HepG2 (cell line): ENCODE results near the gene SDK1. TPM values are rescaled to one million over a fixed set of nuclear protein-coding genes. Genes with fewer than 3 reads are reported as not detected.

Experiments
- ATAC-seq: fragments of 200-7000 bp; cut with Tn5 transposase; 3 replicates; pipeline ENCODE4 v1.9.1; 2020; ENCODE audit warnings: mild to moderate bottlenecking, moderate library complexity
- BruUV-seq: library from RNA; stranded (reverse); fragments of 400-500 nt; replicated peaks from 2 replicates; lab custom pipeline; 2021; lab: Mats Ljungman, UMichigan
- CTCF ChIA-PET: fragments of 300-600 bp; formaldehyde crosslinking; extraction: SDS; loops from one replicate; lab custom pipeline; 2021; ENCODE audit warnings: low total read pairs, inconsistent platforms, low intra/inter-chr PET ratio; lab: Yijun Ruan, JAX
- POLR2A ChIA-PET: fragments of 350-600 bp; sonication (Branson Sonifier 250); formaldehyde crosslinking; loops from one replicate; lab custom pipeline; 2020; ENCODE audit warnings: antibody characterized with exemption, inconsistent platforms; lab: Yijun Ruan, JAX
- DNase-seq: peaks from one replicate; pipeline ENCODE4 v3.0.0-alpha.2; 2015; ENCODE audit warnings: low spot score
- FAIRE-seq: peaks from 3 replicates; lab custom pipeline; 2011; peaks lifted over from hg19 to GRCh38; lab: Jason Lieb, UNC
- H2AFZ ChIP-seq: one replicate; pipeline ENCODE4 v1.6.1; 2011; ENCODE audit warnings: low read length, inconsistent platforms
- H3K27ac ChIP-seq: fragments of 300-600 bp; 3 replicates; pipeline ENCODE4 v1.8.0; 2011; ENCODE audit warnings: mixed run types, mild to moderate bottlenecking, mixed read lengths, low read length, inconsistent platforms; ENCODE audit not compliant: insufficient read depth; ENCODE audit errors: extremely low read length
- H3K27me3 ChIP-seq, 2 experiments: fragments of 200-600 bp in 1 of 2; 2 replicates in 1 of 2; 3 replicates in 1 of 2; pipeline versions ENCODE4 v1.6.0 to v1.8.0; 2011; ENCODE audit warnings: low read length in 2 of 2, mild to moderate bottlenecking in 2 of 2, moderate library complexity in 2 of 2, inconsistent platforms in 1 of 2; ENCODE audit not compliant: insufficient read depth in 2 of 2, control insufficient read depth in 1 of 2
- H3K36me3 ChIP-seq, 2 experiments: fragments of 200-600 bp in 1 of 2; replicated peaks in 1 of 2; 2 replicates in 1 of 2; 3 replicates in 1 of 2; pipeline versions ENCODE4 v1.5.1 to v1.8.0; 2011; ENCODE audit warnings: low read length in 2 of 2, inconsistent platforms in 1 of 2; ENCODE audit not compliant: insufficient read depth in 2 of 2, control insufficient read depth in 1 of 2
- H3K4me1 ChIP-seq: 2 replicates; pipeline ENCODE4 v1.5.1; 2012; ENCODE audit warnings: low read length, inconsistent platforms; ENCODE audit not compliant: insufficient read depth
- H3K4me2 ChIP-seq: 2 replicates; pipeline ENCODE4 v1.6.0; 2011; ENCODE audit warnings: low read depth, low read length, inconsistent platforms
- H3K4me3 ChIP-seq, 3 experiments: fragments of 200-600 bp in 1 of 3; sonication (generic), shearing (Covaris generic) in 1 of 3; replicated peaks in 1 of 3; 2 replicates each; pipeline ENCODE4 v1.5.1; 2011 to 2016; ENCODE audit warnings: low read length in 3 of 3, inconsistent platforms in 2 of 3, low read depth in 2 of 3, mild to moderate bottlenecking in 2 of 3, control low read depth in 1 of 3, mixed read lengths in 1 of 3; ENCODE audit not compliant: insufficient read depth in 1 of 3
- H3K79me2 ChIP-seq: one replicate; pipeline ENCODE4 v1.6.1; 2011; ENCODE audit warnings: low read length, inconsistent platforms; ENCODE audit not compliant: insufficient read depth
- H3K9ac ChIP-seq: 2 replicates; pipeline ENCODE4 v1.6.0; 2011; ENCODE audit warnings: mild to moderate bottlenecking, low read depth, low read length, inconsistent platforms; ENCODE audit not compliant: insufficient read depth
- H3K9me3 ChIP-seq: 2 replicates; pipeline ENCODE4 v1.5.1; 2012; ENCODE audit warnings: mild to moderate bottlenecking, low read length
- H4K20me1 ChIP-seq: 2 replicates; pipeline ENCODE4 v1.6.0; 2011; ENCODE audit warnings: inconsistent platforms, mild to moderate bottlenecking, low read length, moderate library complexity; ENCODE audit not compliant: insufficient read depth
- HBP1 ChIP-seq: IDR thresholded peaks from 2 replicates; pipeline ENCODE4 v1.6.1; 2016; ENCODE audit warnings: low read depth, control low read depth
- IRF2 ChIP-seq: IDR thresholded peaks from 2 replicates; pipeline ENCODE4 v1.6.1; 2018; ENCODE audit warnings: missing genetic modification reagents, missing compliant biosample characterization
- IRF9 ChIP-seq: sonication (generic); formaldehyde crosslinking; IDR thresholded peaks from 2 replicates; pipeline ENCODE4 v1.8.0; 2022; ENCODE audit warnings: missing genetic modification reagents, mild to moderate bottlenecking, borderline replicate concordance
- NCOR1 ChIP-seq: fragments of 200-600 bp; sonication (generic); IDR thresholded peaks from 2 replicates; pipeline ENCODE4 v1.7.0; 2017; ENCODE audit warnings: antibody characterized with exemption, low read length, borderline replicate concordance
- NR1H2 ChIP-seq: sonication (generic); formaldehyde crosslinking; IDR thresholded peaks from 2 replicates; pipeline ENCODE4 v1.8.1; 2022; ENCODE audit warnings: low read depth, missing genetic modification reagents, borderline replicate concordance
- PTBP1 ChIP-seq: fragments of 200-400 bp; formaldehyde crosslinking; IDR thresholded peaks from 2 replicates; pipeline ENCODE4 v1.6.1; 2018; ENCODE audit warnings: low read length, low read depth; ENCODE audit not compliant: poor library complexity, severe bottlenecking
- SP5 ChIP-seq: IDR thresholded peaks from 2 replicates; pipeline ENCODE4 v1.6.1; 2016; ENCODE audit warnings: low read depth, borderline replicate concordance
- YY1 ChIP-seq: IDR thresholded peaks from 2 replicates; pipeline ENCODE4 v1.6.1; 2011; ENCODE audit warnings: low read length, low read depth, moderate library complexity, mild to moderate bottlenecking; ENCODE audit not compliant: insufficient read depth, insufficient replicate concordance
- ZBED4 ChIP-seq: sonication (generic); formaldehyde crosslinking; IDR thresholded peaks from 2 replicates; pipeline ENCODE4 v1.4.0; 2020; ENCODE audit warnings: missing genetic modification reagents, borderline replicate concordance
- ZMAT5 ChIP-seq: sonication (generic); formaldehyde crosslinking; IDR thresholded peaks from 2 replicates; pipeline ENCODE4 v1.5.0; 2020; ENCODE audit warnings: mild to moderate bottlenecking, low read depth, missing genetic modification reagents, borderline replicate concordance
- ZNF235 ChIP-seq: sonication (generic); formaldehyde crosslinking; IDR thresholded peaks from 2 replicates; pipeline ENCODE4 v1.8.1; 2023; ENCODE audit warnings: mild to moderate bottlenecking, missing genetic modification reagents, borderline replicate concordance
- ZNF24 ChIP-seq: fragments of 450-650 bp; IDR thresholded peaks from 2 replicates; pipeline ENCODE4 v1.6.1; 2017; ENCODE audit warnings: antibody characterized with exemption, mild to moderate bottlenecking
- ZNF253 ChIP-seq: sonication (generic); formaldehyde crosslinking; IDR thresholded peaks from 2 replicates; pipeline ENCODE4 v1.8.0; 2022; ENCODE audit warnings: mild to moderate bottlenecking, missing genetic modification reagents, borderline replicate concordance
- ZNF3 ChIP-seq: IDR thresholded peaks from 2 replicates; pipeline ENCODE4 v1.7.0; 2017; ENCODE audit warnings: inconsistent platforms
- ZNF549 ChIP-seq: sonication (generic); formaldehyde crosslinking; IDR thresholded peaks from 2 replicates; pipeline ENCODE4 v1.5.0; 2020; ENCODE audit warnings: missing genetic modification reagents
- ZNF607 ChIP-seq: sonication (generic); formaldehyde crosslinking; IDR thresholded peaks from 2 replicates; pipeline ENCODE4 v1.5.1; 2020; ENCODE audit warnings: missing genetic modification reagents, mild to moderate bottlenecking, borderline replicate concordance
- WGBS: methylation state at CpG from one replicate; pipeline ENCODE4 v1.1.6; 2017; ENCODE audit warnings: low lambda C conversion rate; 5-methylcytosine and 5-hydroxymethylcytosine counted together
- in situ Hi-C: cut with HindIII; loops from 2 replicates; pipeline ENCODE4 v1.10.0; 2017; ENCODE audit warnings: low pct_unique_long_range_greater_than_20kb; ENCODE audit not compliant: extremely low pct_ligation_motif_present
- intact Hi-C: fragments of 100-400 bp; cut with micrococcal nuclease; formaldehyde crosslinking; loops from one replicate; pipeline ENCODE4 v1.10.0; 2022; ENCODE audit not compliant: unreplicated experiment
- polyA plus RNA-seq, 8 experiments: library from polyadenylated mRNA; depleted of rRNA in 3 of 8; stranded (reverse) in 7 of 8; unstranded in 1 of 8; fragments of >200 nt; fragmentation: Illumina TruSeq in 4 of 8; extraction: Trizol in 4 of 8; gene quantifications; 2 replicates each; pipeline versions ENCODE4 v1.2.1 to v1.2.3, GENCODE V29; 2011 to 2016; ENCODE audit warnings: low read depth in 4 of 8, missing spikeins in 1 of 8, mixed read lengths in 1 of 8; ENCODE audit not compliant: insufficient read depth in 1 of 8
- total RNA-seq, 5 experiments: library from RNA; depleted of rRNA; stranded (reverse); fragments of >200 nt; fragmentation: Illumina TruSeq; extraction: Trizol; gene quantifications; 2 replicates each; pipeline ENCODE4 v1.2.3, GENCODE V29; 2016; ENCODE audit warnings: low read depth in 1 of 5

Gene SDK1
- total and polyA plus RNA-seq, 2 of the 13 experiments (the other 11 are each of a cell fraction or from before 2014, with no cell fraction given): 0.35 to 2.4 TPM

GRCh38 chr7:4109481-4110110 is 808.5 kb downstream of the SDK1 start (continued):
- no peak for TF ChIP-seq IRF9 (CRISPR knock-in tag)

GRCh38 chr7:4110438-4110837 is 809.4 kb downstream of the SDK1 start:
- ChIA-PET CTCF (no interaction called here), POLR2A (no interaction called here)
- ATAC-seq (no peak), FAIRE-seq (no peak), DNase-seq (no peak)
- Histone ChIP-seq H3K9ac (no peak overlapping the region), H3K4me1 (no peaks in the 10 kb centered on the region), H3K79me2 (no peaks in the 10 kb centered on the region), H4K20me1 (no peaks in the 10 kb centered on the region), H3K4me3 (no peak overlapping the region), H3K36me3 (no peaks in the 10 kb centered on the region; a peak in 1 of 5 replicates), H3K4me2 (no peak overlapping the region), H2AFZ (no peak overlapping the region), H3K27me3 (no peaks in the 10 kb centered on the region), H3K9me3 (no peaks in the 10 kb centered on the region), H3K27ac (no peak overlapping the region)
- in situ Hi-C loops (no loop called here), intact Hi-C loops (no loop called here)
- WGBS: 92% methylated on average over 3 of the region's 4 CpGs
- BruUV-seq: no TSS peak
- TF ChIP-seq ZNF607 (CRISPR knock-in tag) (no peak), IRF2 (CRISPR knock-in tag) (no peak), PTBP1 (no peak), ZNF253 (no peak), NCOR1 (no peak), SP5 (no peak), ZNF24 (no peak), ZNF235 (CRISPR knock-in tag) (no peak), YY1 (no peak), NR1H2 (CRISPR knock-in tag) (no peak), ZBED4 (CRISPR knock-in tag) (no peak), ZNF3 (CRISPR knock-in tag) (no peak), ZNF549 (no peak), HBP1 (CRISPR knock-in tag) (no peak), ZMAT5 (CRISPR knock-in tag) (no peak)
